ENCODE data around the gene CDCA5. TPM values are rescaled to one million over a fixed set of nuclear protein-coding genes. Genes with fewer than 3 reads are reported as not detected.

CDCA5 gene
- total and polyA plus RNA-seq, 2 of the 4 experiments (the other 2 are of a cell fraction), result 9.1 to 14.0 TPM

DNA sequence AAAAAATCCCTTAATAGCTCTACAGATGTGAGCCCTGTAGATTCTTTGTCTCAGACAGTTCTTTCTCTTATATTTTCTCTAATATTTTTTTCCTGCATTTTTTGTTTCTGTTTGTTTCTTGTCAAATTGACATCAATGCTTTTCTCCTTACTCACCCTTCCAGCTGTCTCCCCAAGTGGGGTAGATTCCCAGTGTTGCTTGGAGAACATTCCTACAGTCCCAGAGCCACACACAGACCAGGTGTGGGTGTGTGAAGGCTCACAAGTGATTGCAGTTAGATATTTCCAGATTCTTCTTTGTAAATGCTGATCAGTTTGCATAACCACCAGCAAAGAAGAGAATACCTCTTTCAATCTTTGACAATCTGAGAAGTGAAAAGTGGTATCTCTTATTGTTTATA lies 19.6 kb upstream of the CDCA5 start:
- no peak overlapping the region for H2BK15ac ChIP-seq (ENCODE audit: low read depth, low read length)
- in situ Hi-C loops (cut with MboI; ENCODE audit: low sequenced_read_pairs) (no loop called here), intact Hi-C loops (cut with micrococcal nuclease) (no loop called here), dilution Hi-C loops (cut with HindIII; ENCODE audit: low sequenced_read_pairs, unreplicated experiment) (no loop called here)
- no peak overlapping the region for H2BK5ac ChIP-seq (ENCODE audit: low read depth, low read length, poor library complexity, severe bottlenecking)
- no TSS peak for BruUV-seq (replicated peaks)
- H2AK9ac ChIP-seq (replicated peaks; ENCODE audit: low read depth, low read length, poor library complexity), result no peak overlapping the region
- H4K91ac ChIP-seq (ENCODE audit: insufficient read depth, low read depth, low read length), result no peak overlapping the region
- H3K4ac ChIP-seq (ENCODE audit: low read depth, low read length), result no peak overlapping the region
- H2AFZ ChIP-seq (replicated peaks; ENCODE audit: low read length, poor library complexity), result no peak overlapping the region
- no peak overlapping the region for H3K4me2 ChIP-seq (ENCODE audit: low read depth, low read length)
- no peak overlapping the region for H2BK20ac ChIP-seq (ENCODE audit: low read depth, low read length)
- DNase-seq (no peak), ATAC-seq (ENCODE audit: low read depth) (no peak)
- no peaks in the 10 kb centered on the region for H3K27me3 ChIP-seq (ENCODE audit: control insufficient read depth, insufficient read depth, low read length)
- no peak overlapping the region for H3K23ac ChIP-seq (ENCODE audit: low read depth, low read length)
- no peak overlapping the region for H2AK5ac ChIP-seq (ENCODE audit: low read depth, low read length)
- peaks cover 13 to 46% of the 10 kb centered on the region in 2 experiments for H3K79me1 ChIP-seq (ENCODE audit: low read depth in 1 of 2, low read length in 2 of 2)
- H3K56ac ChIP-seq (ENCODE audit: extremely low read depth, insufficient read depth, low read length), result no peak overlapping the region
- no peaks in the 10 kb centered on the region for H3K9me3 ChIP-seq (ENCODE audit: control insufficient read depth, insufficient read depth, low read length)
- H4K20me1 ChIP-seq (ENCODE audit: insufficient read depth, low read length), result peaks cover 3% of the 10 kb centered on the region; the same call in 1 of the 2 replicates
- H3K18ac ChIP-seq (ENCODE audit: low read depth, low read length), result no peak overlapping the region
- no peak overlapping the region for H3K9ac ChIP-seq (ENCODE audit: low read depth, low read length)
- H3K4me3 ChIP-seq (ENCODE audit: insufficient read depth, low read depth, low read length), result no peak overlapping the region
- H4K5ac ChIP-seq (ENCODE audit: low read depth, low read length), result no peak overlapping the region
- ChIA-PET POLR2A (ENCODE audit: unreplicated experiment) (no interaction called here), CTCF (no interaction called here)
- no peak for TF ChIP-seq BHLHE40 (IDR thresholded peaks at IDR 0.05; ENCODE audit: low read depth, low read length)
- TF ChIP-seq, protein P1, sequence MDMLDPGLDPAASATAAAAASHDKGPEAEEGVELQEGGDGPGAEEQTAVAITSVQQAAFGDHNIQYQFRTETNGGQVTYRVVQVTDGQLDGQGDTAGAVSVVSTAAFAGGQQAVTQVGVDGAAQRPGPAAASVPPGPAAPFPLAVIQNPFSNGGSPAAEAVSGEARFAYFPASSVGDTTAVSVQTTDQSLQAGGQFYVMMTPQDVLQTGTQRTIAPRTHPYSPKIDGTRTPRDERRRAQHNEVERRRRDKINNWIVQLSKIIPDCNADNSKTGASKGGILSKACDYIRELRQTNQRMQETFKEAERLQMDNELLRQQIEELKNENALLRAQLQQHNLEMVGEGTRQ (IDR thresholded peaks at IDR 0.05; ENCODE audit: low read depth, low read length), result no peak
- no peak for TF ChIP-seq SMC3 (IDR thresholded peaks at IDR 0.05; ENCODE audit: low read depth, low read length)
- TF ChIP-seq CEBPB (IDR thresholded peaks at IDR 0.05; ENCODE audit: low read depth, low read length), result no peak
- no peak for TF ChIP-seq RCOR1 (IDR thresholded peaks at IDR 0.05; ENCODE audit: insufficient replicate concordance, low read length)
- no peak for TF ChIP-seq NFE2L2 (IDR thresholded peaks at IDR 0.05; ENCODE audit: low read depth, low read length)
- no peak for TF ChIP-seq MAZ (IDR thresholded peaks at IDR 0.05; ENCODE audit: borderline replicate concordance, low read depth, low read length)
- TF ChIP-seq RFX5 (IDR thresholded peaks at IDR 0.05; ENCODE audit: low read depth, low read length), result no peak
- no peak for TF ChIP-seq MAFK (IDR thresholded peaks at IDR 0.05; ENCODE audit: low read depth, low read length)
- no peak for TF ChIP-seq FOS (IDR thresholded peaks at IDR 0.05; ENCODE audit: low read depth, low read length)
- no peak for TF ChIP-seq CHD1 (IDR thresholded peaks at IDR 0.05; ENCODE audit: low read depth, low read length)
- TF ChIP-seq, protein P2, sequence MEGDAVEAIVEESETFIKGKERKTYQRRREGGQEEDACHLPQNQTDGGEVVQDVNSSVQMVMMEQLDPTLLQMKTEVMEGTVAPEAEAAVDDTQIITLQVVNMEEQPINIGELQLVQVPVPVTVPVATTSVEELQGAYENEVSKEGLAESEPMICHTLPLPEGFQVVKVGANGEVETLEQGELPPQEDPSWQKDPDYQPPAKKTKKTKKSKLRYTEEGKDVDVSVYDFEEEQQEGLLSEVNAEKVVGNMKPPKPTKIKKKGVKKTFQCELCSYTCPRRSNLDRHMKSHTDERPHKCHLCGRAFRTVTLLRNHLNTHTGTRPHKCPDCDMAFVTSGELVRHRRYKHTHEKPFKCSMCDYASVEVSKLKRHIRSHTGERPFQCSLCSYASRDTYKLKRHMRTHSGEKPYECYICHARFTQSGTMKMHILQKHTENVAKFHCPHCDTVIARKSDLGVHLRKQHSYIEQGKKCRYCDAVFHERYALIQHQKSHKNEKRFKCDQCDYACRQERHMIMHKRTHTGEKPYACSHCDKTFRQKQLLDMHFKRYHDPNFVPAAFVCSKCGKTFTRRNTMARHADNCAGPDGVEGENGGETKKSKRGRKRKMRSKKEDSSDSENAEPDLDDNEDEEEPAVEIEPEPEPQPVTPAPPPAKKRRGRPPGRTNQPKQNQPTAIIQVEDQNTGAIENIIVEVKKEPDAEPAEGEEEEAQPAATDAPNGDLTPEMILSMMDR (conservative IDR thresholded peaks at IDR 0.05; ENCODE audit: low read depth, low read length), result no peak
- peaks cover 5% of the 10 kb centered on the region for H3K36me3 ChIP-seq (ENCODE audit: control insufficient read depth, insufficient read depth, low read length)
- no peak overlapping the region for H2BK120ac ChIP-seq (ENCODE audit: low read depth, low read length)
- H3K27ac ChIP-seq (ENCODE audit: insufficient read depth, low read length), result no peak overlapping the region
- H3K9me1 ChIP-seq (ENCODE audit: insufficient read depth, low read length), result peaks cover 11% of the 10 kb centered on the region
- no peak overlapping the region for H4K8ac ChIP-seq (ENCODE audit: low read depth in 2 of 2, low read length in 2 of 2)
- H3K4me1 ChIP-seq (ENCODE audit: control insufficient read depth, insufficient read depth, low read length), result peaks cover 4% of the 10 kb centered on the region
- H3K14ac ChIP-seq (replicated peaks; ENCODE audit: low read depth, low read length), result no peak overlapping the region
